ENCODE data around the gene VPS51. TPM values are rescaled to one million over a fixed set of nuclear protein-coding genes. Genes with fewer than 3 reads are reported as not detected.

VPS51 gene
- polyA plus RNA-seq, 4 donors: 111 to 159 (median 136) TPM

- WGBS, 3 donors: 60 to 66% (median 62%) methylated on average over 27 to 31 of the region's 31 CpGs
- DNase-seq: no peak
- FAIRE-seq: no peak
- Histone ChIP-seq H3K27me3 (ENCODE audit: control insufficient read depth in 3 of 3, insufficient read depth in 3 of 3, low read length in 3 of 3) (no peaks in the 10 kb centered on the region), H3K27ac (ENCODE audit: low read depth in 1 of 3, low read length in 2 of 3) (peak overlapping the region in 1 of 3 donors; percentile 77), H3K36me3 (ENCODE audit: control insufficient read depth in 3 of 3, insufficient read depth in 2 of 3, low read depth in 1 of 3, low read length in 3 of 3) (peaks cover 5 to 73% (median 10%) of the 10 kb centered on the region in 3 donors), H3K4me1 (ENCODE audit: control insufficient read depth in 3 of 3, insufficient read depth in 2 of 3, low read depth in 1 of 3, low read length in 2 of 3) (peaks cover 2 to 36% (median 11%) of the 10 kb centered on the region in 3 donors), H3K9me3 (ENCODE audit: control insufficient read depth in 2 of 2, insufficient read depth in 1 of 2, low read depth in 1 of 2, low read length in 1 of 2) (no peaks in the 10 kb centered on the region), H3K4me3 (ENCODE audit: low read depth in 1 of 3, low read length in 3 of 3) (peak overlapping the region in 1 of 3 donors; percentile 83)
These were observed 15.2 kb downstream of the VPS51 start for GRCh38 chr11:65111159-65111743.

GRCh38 chr11:65111744-65112545, 15.9 kb downstream of the VPS51 start, which contains the start of gene TM7SF2:
TM7SF2 (plus strand) TSS chr11:65111872; CDS start chr11:65112016, 144 bp downstream.
- Histone ChIP-seq H3K4me3 (ENCODE audit: low read depth in 1 of 3, low read length in 3 of 3) (peak within 1 kb of the TSS; percentile 38 to 83 (median 58)), H3K9me3 (ENCODE audit: control insufficient read depth in 2 of 2, insufficient read depth in 1 of 2, low read depth in 1 of 2, low read length in 1 of 2) (no peaks in the 10 kb centered on the region), H3K27ac (ENCODE audit: low read depth in 1 of 3, low read length in 2 of 3) (peak within 1 kb of the TSS; percentile 15 to 79 (median 64)), H3K36me3 (ENCODE audit: control insufficient read depth in 3 of 3, insufficient read depth in 2 of 3, low read depth in 1 of 3, low read length in 3 of 3) (peaks cover 5 to 73% (median 10%) of the 10 kb centered on the region in 3 donors), H3K27me3 (ENCODE audit: control insufficient read depth in 3 of 3, insufficient read depth in 3 of 3, low read length in 3 of 3) (no peaks in the 10 kb centered on the region), H3K4me1 (ENCODE audit: control insufficient read depth in 3 of 3, insufficient read depth in 2 of 3, low read depth in 1 of 3, low read length in 2 of 3) (peaks cover 5 to 41% (median 15%) of the 10 kb centered on the region in 3 donors)
- DNase-seq: peak; percentile 97
- WGBS, 3 donors: 0 to 1% (median 1%) methylated on average over 42 to 64 of the region's 64 CpGs
- no peak for FAIRE-seq

- DNase-seq (peak; percentile 59 to 85), FAIRE-seq (no peak)
- Histone ChIP-seq H3K36me3 (ENCODE audit: control insufficient read depth in 3 of 3, insufficient read depth in 2 of 3, low read depth in 1 of 3, low read length in 3 of 3) (peaks cover 5 to 65% (median 8%) of the 10 kb centered on the region in 3 donors), H3K9me3 (ENCODE audit: control insufficient read depth in 2 of 2, insufficient read depth in 1 of 2, low read depth in 1 of 2, low read length in 1 of 2) (no peaks in the 10 kb centered on the region), H3K27me3 (ENCODE audit: control insufficient read depth in 3 of 3, insufficient read depth in 3 of 3, low read length in 3 of 3) (no peaks in the 10 kb centered on the region), H3K27ac (ENCODE audit: low read depth in 1 of 3, low read length in 2 of 3) (peak overlapping the region; percentile 15 to 79 (median 38)), H3K4me3 (ENCODE audit: low read depth in 1 of 3, low read length in 3 of 3) (peak overlapping the region; percentile 38 to 83 (median 58)), H3K4me1 (ENCODE audit: control insufficient read depth in 3 of 3, insufficient read depth in 2 of 3, low read depth in 1 of 3, low read length in 2 of 3) (peaks cover 5 to 41% (median 15%) of the 10 kb centered on the region in 3 donors)
- WGBS, 3 donors: 0 to 1% (median 1%) methylated on average over 51 to 57 of the region's 57 CpGs
These were observed 16.7 kb downstream of the VPS51 start for GRCh38 chr11:65112546-65113360.

GRCh38 chr11:65113361-65113756, 17.3 kb downstream of the VPS51 start:
- Histone ChIP-seq H3K4me1 (ENCODE audit: control insufficient read depth in 3 of 3, insufficient read depth in 2 of 3, low read depth in 1 of 3, low read length in 2 of 3) (peaks cover 5 to 43% (median 15%) of the 10 kb centered on the region in 3 donors), H3K9me3 (ENCODE audit: control insufficient read depth in 2 of 2, insufficient read depth in 1 of 2, low read depth in 1 of 2, low read length in 1 of 2) (no peaks in the 10 kb centered on the region), H3K27me3 (ENCODE audit: control insufficient read depth in 3 of 3, insufficient read depth in 3 of 3, low read length in 3 of 3) (no peaks in the 10 kb centered on the region), H3K4me3 (ENCODE audit: low read depth in 1 of 3, low read length in 3 of 3) (peak overlapping the region in 2 of 3 donors; percentile 58 to 83), H3K36me3 (ENCODE audit: control insufficient read depth in 3 of 3, insufficient read depth in 2 of 3, low read depth in 1 of 3, low read length in 3 of 3) (peaks cover under 1 to 65% (median 2%) of the 10 kb centered on the region in 3 donors), H3K27ac (ENCODE audit: low read depth in 1 of 3, low read length in 2 of 3) (peak overlapping the region in 1 of 3 donors; percentile 79)
- 7 to 28% (median 21%) methylated on average over 14 of the region's 14 CpGs for WGBS, 3 donors
- DNase-seq: no peak
- FAIRE-seq: no peak

- Histone ChIP-seq H3K27ac (ENCODE audit: low read depth in 1 of 3, low read length in 2 of 3) (no peak overlapping the region), H3K4me3 (ENCODE audit: low read depth in 1 of 3, low read length in 3 of 3) (no peak overlapping the region), H3K4me1 (ENCODE audit: control insufficient read depth in 3 of 3, insufficient read depth in 2 of 3, low read depth in 1 of 3, low read length in 2 of 3) (peaks cover 5 to 43% (median 15%) of the 10 kb centered on the region in 3 donors), H3K9me3 (ENCODE audit: control insufficient read depth in 2 of 2, insufficient read depth in 1 of 2, low read depth in 1 of 2, low read length in 1 of 2) (no peaks in the 10 kb centered on the region), H3K36me3 (ENCODE audit: control insufficient read depth in 3 of 3, insufficient read depth in 2 of 3, low read depth in 1 of 3, low read length in 3 of 3) (peaks cover 0 to 66% (median 3%) of the 10 kb centered on the region in 3 donors), H3K27me3 (ENCODE audit: control insufficient read depth in 3 of 3, insufficient read depth in 3 of 3, low read length in 3 of 3) (no peaks in the 10 kb centered on the region)
- FAIRE-seq (no peak), DNase-seq (no peak)
- 44 to 71% (median 59%) methylated on average over 6 of the region's 6 CpGs for WGBS, 3 donors
These were observed 17.8 kb downstream of the VPS51 start for GRCh38 chr11:65113839-65114238.

GRCh38 chr11:65114538-65115171, 18.6 kb downstream of the VPS51 start:
- H3K4me1 ChIP-seq (ENCODE audit: control insufficient read depth in 3 of 3, insufficient read depth in 2 of 3, low read depth in 1 of 3, low read length in 2 of 3): peaks cover 5 to 43% (median 15%) of the 10 kb centered on the region in 3 donors
- peaks cover 0 to 65% (median 5%) of the 10 kb centered on the region in 3 donors for H3K36me3 ChIP-seq (ENCODE audit: control insufficient read depth in 3 of 3, insufficient read depth in 2 of 3, low read depth in 1 of 3, low read length in 3 of 3)
- no peak for FAIRE-seq
- DNase-seq: no peak
- WGBS, 3 donors: 88 to 90% (median 89%) methylated on average over 10 to 11 of the region's 11 CpGs
- no peak overlapping the region for H3K27ac ChIP-seq (ENCODE audit: low read depth in 1 of 3, low read length in 2 of 3)
- no peaks in the 10 kb centered on the region for H3K27me3 ChIP-seq (ENCODE audit: control insufficient read depth in 3 of 3, insufficient read depth in 3 of 3, low read length in 3 of 3)
- no peak overlapping the region for H3K4me3 ChIP-seq (ENCODE audit: low read depth in 1 of 3, low read length in 3 of 3)
- no peaks in the 10 kb centered on the region for H3K9me3 ChIP-seq (ENCODE audit: control insufficient read depth in 2 of 2, insufficient read depth in 1 of 2, low read depth in 1 of 2, low read length in 1 of 2)

- Histone ChIP-seq H3K27ac (ENCODE audit: low read depth in 1 of 3, low read length in 2 of 3) (no peak overlapping the region), H3K4me1 (ENCODE audit: control insufficient read depth in 3 of 3, insufficient read depth in 2 of 3, low read depth in 1 of 3, low read length in 2 of 3) (peaks cover 8 to 41% (median 15%) of the 10 kb centered on the region in 3 donors), H3K27me3 (ENCODE audit: control insufficient read depth in 3 of 3, insufficient read depth in 3 of 3, low read length in 3 of 3) (no peaks in the 10 kb centered on the region), H3K4me3 (ENCODE audit: low read depth in 1 of 3, low read length in 3 of 3) (no peak overlapping the region), H3K9me3 (ENCODE audit: control insufficient read depth in 2 of 2, insufficient read depth in 1 of 2, low read depth in 1 of 2, low read length in 1 of 2) (no peaks in the 10 kb centered on the region), H3K36me3 (ENCODE audit: control insufficient read depth in 3 of 3, insufficient read depth in 2 of 3, low read depth in 1 of 3, low read length in 3 of 3) (peaks cover 0 to 63% (median 10%) of the 10 kb centered on the region in 3 donors)
- 93 to 95% (median 94%) methylated on average over 20 to 21 of the region's 21 CpGs for WGBS, 3 donors
- DNase-seq (no peak), FAIRE-seq (no peak)
These were observed 19.5 kb downstream of the VPS51 start for GRCh38 chr11:65115361-65116082.
